Thoracic aorta (tissue), 2 donors: ENCODE data around the gene ASB6. TPM values are rescaled to one million over a fixed set of nuclear protein-coding genes. Genes with fewer than 3 reads are reported as not detected.
A peak's percentile ranks its signal among the peaks of the same experiment; 100 is the strongest.

ENCODE experiments used
- ATAC-seq: fragments of 150-250 bp; one replicate; pipeline ENCODE4 v1.8.0; 2017; ENCODE audit warnings: low read depth; ENCODE audit not compliant: insufficient number of reproducible peaks, low FRiP score
- DNase-seq: peaks from one replicate; pipeline ENCODE4 v3.0.0-alpha.2; 2020; ENCODE audit warnings: low spot score
- H3K27ac ChIP-seq, 2 donors: fragments of 200-600 bp; sonication (generic); 1 replicate in 1 of 2; 2 replicates in 1 of 2; pipeline ENCODE4 v1.5.1; 2016; ENCODE audit warnings: mild to moderate bottlenecking in 2 of 2, moderate library complexity in 2 of 2
- H3K27me3 ChIP-seq: fragments of 200-600 bp; sonication (generic); replicated peaks from 2 replicates; pipeline ENCODE4 v1.6.0; 2016; ENCODE audit warnings: mild to moderate bottlenecking; ENCODE audit not compliant: insufficient read depth
- H3K36me3 ChIP-seq: fragments of 200-600 bp; sonication (generic); one replicate; pipeline ENCODE4 v1.5.1; 2016
- H3K4me1 ChIP-seq, 2 donors: fragments of 200-600 bp; sonication (generic); 1 replicate in 1 of 2; 2 replicates in 1 of 2; pipeline versions ENCODE4 v1.5.1 to v1.6.0; 2016; ENCODE audit warnings: low read depth in 2 of 2, mild to moderate bottlenecking in 1 of 2; ENCODE audit not compliant: control insufficient read depth in 1 of 2
- H3K4me3 ChIP-seq: fragments of 200-600 bp; sonication (generic); 2 replicates; pipeline ENCODE4 v1.5.1; 2016; ENCODE audit warnings: mild to moderate bottlenecking
- H3K9me3 ChIP-seq: fragments of 200-600 bp; sonication (generic); 2 replicates; pipeline ENCODE4 v1.5.1; 2016
- CTCF ChIP-seq: fragments of 200-600 bp; sonication (generic); IDR thresholded peaks from one replicate; pipeline ENCODE4 v1.5.1; 2019; ENCODE audit warnings: antibody characterized with exemption
- total RNA-seq, 2 donors: library from RNA; depleted of rRNA; stranded (reverse); fragments of >200 nt; gene quantifications; one replicate each; pipeline versions ENCODE4 v1.1.0 to v1.2.3, GENCODE V29; 2016

The ASB6 gene
- total RNA-seq, 2 donors from 2014 or later, result 23.0 to 31.0 TPM

GRCh38 chr9:129630967-129631673, 10.8 kb downstream of the ASB6 start:
- Histone ChIP-seq H3K36me3 (peaks cover 27% of the 10 kb centered on the region), H3K27ac (no peak overlapping the region), H3K4me3 (no peak overlapping the region), H3K4me1 (peaks cover 13 to 46% of the 10 kb centered on the region in 2 donors), H3K27me3 (no peaks in the 10 kb centered on the region), H3K9me3 (no peaks in the 10 kb centered on the region)
- ATAC-seq (no peak), DNase-seq (no peak)
- no peak for TF ChIP-seq CTCF

- no peaks in the 10 kb centered on the region for H3K9me3 ChIP-seq
- H3K36me3 ChIP-seq, result peaks cover 11% of the 10 kb centered on the region
- H3K27me3 ChIP-seq, result no peaks in the 10 kb centered on the region
- ATAC-seq (no peak), DNase-seq (no peak)
- H3K27ac ChIP-seq, result no peak overlapping the region
- peaks cover 13 to 60% of the 10 kb centered on the region in 2 donors for H3K4me1 ChIP-seq
- no peak overlapping the region for H3K4me3 ChIP-seq
- TF ChIP-seq CTCF, result no peak
Measured at GRCh38 chr9:129629251-129629820, 12.6 kb downstream of the ASB6 start.

- H3K27me3 ChIP-seq, result no peaks in the 10 kb centered on the region
- TF ChIP-seq CTCF, result no peak
- H3K36me3 ChIP-seq, result peaks cover 6% of the 10 kb centered on the region
- no peaks in the 10 kb centered on the region for H3K9me3 ChIP-seq
- no peak overlapping the region for H3K4me3 ChIP-seq
- no peak for DNase-seq
- no peak overlapping the region for H3K27ac ChIP-seq
- ATAC-seq, result no peak
- peaks cover 13 to 60% of the 10 kb centered on the region in 2 donors for H3K4me1 ChIP-seq
Measured at GRCh38 chr9:129628709-129629108, 13.2 kb downstream of the ASB6 start.

- peak overlapping the region; percentile 90 for H3K4me3 ChIP-seq
- ATAC-seq, result no peak
Measured at GRCh38 chr9:129627556-129628440, 14.2 kb downstream of the ASB6 start.

More at GRCh38 chr9:129627556-129628440, 14.2 kb downstream of the ASB6 start:
- no peak for TF ChIP-seq CTCF
- no peak for DNase-seq
- H3K4me1 ChIP-seq, result peaks cover 13 to 60% of the 10 kb centered on the region in 2 donors
- H3K27me3 ChIP-seq, result no peaks in the 10 kb centered on the region
- H3K27ac ChIP-seq, result peak overlapping the region in 1 of 2 donors; percentile 84
- no peaks in the 10 kb centered on the region for H3K36me3 ChIP-seq
- no peaks in the 10 kb centered on the region for H3K9me3 ChIP-seq
